H9 (cell line): ENCODE results near the gene NEK6. TPM values are rescaled to one million over a fixed set of nuclear protein-coding genes. Genes with fewer than 3 reads are reported as not detected.

Experiments
- DNase-seq: peaks from one replicate; pipeline ENCODE4 v3.0.0-alpha.2; 2017
- H2AFZ ChIP-seq: one replicate; pipeline ENCODE4 v1.6.1; 2013; ENCODE audit warnings: mild to moderate bottlenecking, low read length, control low read depth, moderate library complexity
- H2AK5ac ChIP-seq: 2 replicates; pipeline ENCODE4 v1.6.1; 2013; ENCODE audit warnings: low read length, control low read depth, mixed read lengths; ENCODE audit not compliant: insufficient read length
- H2BK120ac ChIP-seq: one replicate; pipeline ENCODE4 v1.6.1; 2013; ENCODE audit warnings: low read depth, mild to moderate bottlenecking, low read length, control low read depth, inconsistent platforms; ENCODE audit not compliant: poor library complexity, severe bottlenecking
- H2BK12ac ChIP-seq: 2 replicates; pipeline ENCODE4 v1.6.1; 2013; ENCODE audit warnings: low read length, control low read depth, mixed read lengths, low read depth; ENCODE audit not compliant: insufficient read length
- H2BK15ac ChIP-seq: 2 replicates; pipeline ENCODE4 v1.6.1; 2013; ENCODE audit warnings: low read depth, low read length, control low read depth
- H2BK20ac ChIP-seq: one replicate; pipeline ENCODE4 v1.6.1; 2013; ENCODE audit warnings: low read depth, mild to moderate bottlenecking, low read length, control low read depth, inconsistent platforms; ENCODE audit not compliant: poor library complexity, severe bottlenecking
- H2BK5ac ChIP-seq: 2 replicates; pipeline ENCODE4 v1.6.1; 2013; ENCODE audit warnings: low read length, control low read depth, mixed read lengths; ENCODE audit not compliant: insufficient read length
- H3K14ac ChIP-seq: 2 replicates; pipeline ENCODE4 v1.6.1; 2013; ENCODE audit warnings: low read length, control low read depth; ENCODE audit not compliant: insufficient read depth
- H3K18ac ChIP-seq: 2 replicates; pipeline ENCODE4 v1.6.1; 2013; ENCODE audit warnings: low read depth, mild to moderate bottlenecking, mixed read lengths, low read length, control low read depth; ENCODE audit not compliant: insufficient read length
- H3K23ac ChIP-seq: 2 replicates; pipeline ENCODE4 v1.6.1; 2013; ENCODE audit warnings: low read length, control low read depth, mixed read lengths, low read depth; ENCODE audit not compliant: insufficient read length
- H3K23me2 ChIP-seq: 2 replicates; pipeline ENCODE4 v1.6.1; 2013; ENCODE audit warnings: low read depth, mild to moderate bottlenecking, mixed read lengths, low read length, control low read depth; ENCODE audit not compliant: insufficient read length, poor library complexity, severe bottlenecking
- H3K27ac ChIP-seq: 2 replicates; pipeline ENCODE4 v1.5.1; 2013; ENCODE audit warnings: low read length, control low read depth, mixed read lengths, low read depth; ENCODE audit not compliant: insufficient read length
- H3K27me3 ChIP-seq: 2 replicates; pipeline ENCODE4 v1.6.1; 2013; ENCODE audit warnings: low read length, control low read depth, inconsistent platforms; ENCODE audit not compliant: insufficient read depth
- H3K4ac ChIP-seq: 2 replicates; pipeline ENCODE4 v1.6.1; 2013; ENCODE audit warnings: low read depth, mild to moderate bottlenecking, control low read depth, inconsistent platforms, low read length, moderate library complexity
- H3K4me1 ChIP-seq: 2 replicates; pipeline ENCODE4 v1.6.1; 2013; ENCODE audit warnings: low read length, control low read depth, inconsistent platforms; ENCODE audit not compliant: insufficient read depth
- H3K4me2 ChIP-seq: 2 replicates; pipeline ENCODE4 v1.6.1; 2013; ENCODE audit warnings: low read length, control low read depth, mixed read lengths; ENCODE audit not compliant: insufficient read length, insufficient read depth
- H3K56ac ChIP-seq: 2 replicates; pipeline ENCODE4 v1.6.1; 2013; ENCODE audit warnings: low read depth, mild to moderate bottlenecking, mixed read lengths, low read length, control low read depth; ENCODE audit not compliant: insufficient read length
- H3K79me1 ChIP-seq: 2 replicates; pipeline ENCODE4 v1.6.1; 2013; ENCODE audit warnings: low read depth, mild to moderate bottlenecking, moderate library complexity, low read length, control low read depth, inconsistent platforms; ENCODE audit not compliant: insufficient read depth, poor library complexity, severe bottlenecking
- H3K79me2 ChIP-seq: 2 replicates; pipeline ENCODE4 v1.6.1; 2013; ENCODE audit warnings: low read length, control low read depth, inconsistent platforms; ENCODE audit not compliant: insufficient read depth
- H3K9ac ChIP-seq: 2 replicates; pipeline ENCODE4 v1.6.1; 2013; ENCODE audit warnings: low read length, control low read depth, mixed read lengths; ENCODE audit not compliant: insufficient read length; ENCODE audit errors: extremely low read depth
- H3K9me3 ChIP-seq: one replicate; pipeline ENCODE4 v1.6.1; 2013; ENCODE audit warnings: low read depth, low read length, inconsistent platforms; ENCODE audit not compliant: control insufficient read depth
- H3T11ph ChIP-seq: one replicate; pipeline ENCODE4 v1.6.1; 2013; ENCODE audit warnings: mild to moderate bottlenecking, low read length, control low read depth, inconsistent platforms
- H4K20me1 ChIP-seq: one replicate; pipeline ENCODE4 v1.6.1; 2013; ENCODE audit not compliant: control insufficient read depth, insufficient read length, insufficient read depth
- H4K5ac ChIP-seq: 2 replicates; pipeline ENCODE4 v1.6.1; 2013; ENCODE audit warnings: low read depth, mild to moderate bottlenecking, mixed read lengths, low read length, control low read depth; ENCODE audit not compliant: insufficient read length
- H4K8ac ChIP-seq: replicated peaks from 2 replicates; pipeline ENCODE4 v1.6.1; 2013; ENCODE audit warnings: low read length, control low read depth, mixed read lengths, low read depth; ENCODE audit not compliant: insufficient read length
- H4K91ac ChIP-seq: 2 replicates; pipeline ENCODE4 v1.6.1; 2013; ENCODE audit warnings: low read depth, mild to moderate bottlenecking, moderate library complexity, mixed read lengths, low read length, control low read depth; ENCODE audit not compliant: insufficient read length
- H3K27ac Mint-ChIP-seq, 3 experiments: 2 replicates in 2 of 3; 3 replicates in 1 of 3; pipeline ENCODE4 v1.8.0; 2020 to 2021; ENCODE audit warnings: mixed read lengths in 3 of 3, mild to moderate bottlenecking in 1 of 3, moderate library complexity in 1 of 3
- H3K27me3 Mint-ChIP-seq: 2 replicates; pipeline ENCODE4 v1.8.0; 2021; ENCODE audit warnings: low read depth, mild to moderate bottlenecking, moderate library complexity, mixed read lengths
- H3K36me3 Mint-ChIP-seq, 3 experiments: 2 replicates in 2 of 3; 3 replicates in 1 of 3; pipeline ENCODE4 v1.8.0; 2020 to 2021; ENCODE audit warnings: low read depth in 3 of 3, mixed read lengths in 3 of 3; ENCODE audit not compliant: insufficient read depth in 1 of 3
- H3K4me1 Mint-ChIP-seq, 2 experiments: 2 replicates each; pipeline ENCODE4 v1.8.0; 2020; ENCODE audit warnings: mixed read lengths in 2 of 2
- H3K4me3 Mint-ChIP-seq, 2 experiments: 2 replicates in 1 of 2; 3 replicates in 1 of 2; pipeline ENCODE4 v1.8.0; 2020 to 2021; ENCODE audit warnings: mild to moderate bottlenecking in 2 of 2, mixed read lengths in 2 of 2, moderate library complexity in 1 of 2
- H3K9me3 Mint-ChIP-seq, 2 experiments: 2 replicates in 1 of 2; 3 replicates in 1 of 2; pipeline ENCODE4 v1.8.0; 2020; ENCODE audit warnings: mild to moderate bottlenecking in 2 of 2, mixed read lengths in 2 of 2, moderate library complexity in 1 of 2
- WGBS: extraction: QIAGEN DNeasy Blood & Tissue Kit; methylation state at CpG from one replicate; pipeline ENCODE4 v1.1.7; 2013; ENCODE audit warnings: missing lambda C conversion rate, low lambda C conversion rate, mixed read lengths; ENCODE audit not compliant: insufficient read length; ENCODE audit errors: extremely low coverage; 5-methylcytosine and 5-hydroxymethylcytosine counted together
- total RNA-seq: library from RNA; stranded (reverse); gene quantifications from 2 replicates; pipeline ENCODE4 v1.2.1, GENCODE V29; 2021
- TF ChIP-seq, protein P1 (sequence below): fragments of 200-600 bp; sonication (generic); conservative IDR thresholded peaks from 3 replicates; pipeline ENCODE4 v1.8.0; 2021; ENCODE audit warnings: antibody characterized with exemption, mild to moderate bottlenecking

The NEK6 gene
- total RNA-seq, 1 experiment from 2014 or later, result 14.3 TPM

DNA sequence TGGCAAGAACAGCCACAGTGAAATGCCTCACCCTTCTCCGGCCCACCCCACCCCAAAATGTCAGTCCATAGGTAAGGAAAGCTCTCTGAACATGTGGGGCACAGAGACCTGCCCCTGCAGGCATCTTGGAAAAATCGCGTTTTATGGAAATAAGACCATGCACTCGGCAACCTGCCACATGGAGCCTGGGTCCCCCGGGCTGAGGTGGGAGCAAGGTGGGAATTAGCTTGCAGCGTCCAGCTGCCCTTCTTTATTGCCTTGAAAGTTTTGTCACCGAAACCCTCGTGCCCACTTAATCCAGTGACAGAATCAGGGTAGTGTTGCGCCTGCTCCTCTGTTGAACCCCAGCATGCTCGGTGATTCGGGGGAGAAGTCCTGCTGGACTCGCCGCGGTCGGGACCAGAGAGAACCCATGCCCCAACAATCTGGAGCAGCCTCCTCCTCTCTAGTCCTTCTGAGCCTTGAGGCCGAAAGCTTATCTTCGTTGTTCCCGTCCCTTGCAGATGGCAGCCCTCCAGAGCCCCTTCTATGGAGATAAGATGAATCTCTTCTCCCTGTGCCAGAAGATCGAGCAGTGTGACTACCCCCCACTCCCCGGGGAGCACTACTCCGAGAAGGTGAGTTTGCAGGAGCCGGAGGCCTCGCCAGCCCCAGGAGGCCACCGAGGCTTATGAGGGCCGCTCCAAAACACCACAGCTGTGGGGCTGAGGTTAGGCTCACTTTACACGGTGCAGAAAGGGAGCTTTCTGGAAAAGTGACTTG lies 89.6 kb downstream of the NEK6 start:
- H2BK15ac ChIP-seq, result no peak overlapping the region
- no peaks in the 10 kb centered on the region for H3K23me2 ChIP-seq
- H3K56ac ChIP-seq, result no peak overlapping the region
- H3K4me2 ChIP-seq, result no peak overlapping the region
- no peak overlapping the region for H2BK5ac ChIP-seq
- H3K23ac ChIP-seq, result no peak overlapping the region
- TF ChIP-seq, protein P1, sequence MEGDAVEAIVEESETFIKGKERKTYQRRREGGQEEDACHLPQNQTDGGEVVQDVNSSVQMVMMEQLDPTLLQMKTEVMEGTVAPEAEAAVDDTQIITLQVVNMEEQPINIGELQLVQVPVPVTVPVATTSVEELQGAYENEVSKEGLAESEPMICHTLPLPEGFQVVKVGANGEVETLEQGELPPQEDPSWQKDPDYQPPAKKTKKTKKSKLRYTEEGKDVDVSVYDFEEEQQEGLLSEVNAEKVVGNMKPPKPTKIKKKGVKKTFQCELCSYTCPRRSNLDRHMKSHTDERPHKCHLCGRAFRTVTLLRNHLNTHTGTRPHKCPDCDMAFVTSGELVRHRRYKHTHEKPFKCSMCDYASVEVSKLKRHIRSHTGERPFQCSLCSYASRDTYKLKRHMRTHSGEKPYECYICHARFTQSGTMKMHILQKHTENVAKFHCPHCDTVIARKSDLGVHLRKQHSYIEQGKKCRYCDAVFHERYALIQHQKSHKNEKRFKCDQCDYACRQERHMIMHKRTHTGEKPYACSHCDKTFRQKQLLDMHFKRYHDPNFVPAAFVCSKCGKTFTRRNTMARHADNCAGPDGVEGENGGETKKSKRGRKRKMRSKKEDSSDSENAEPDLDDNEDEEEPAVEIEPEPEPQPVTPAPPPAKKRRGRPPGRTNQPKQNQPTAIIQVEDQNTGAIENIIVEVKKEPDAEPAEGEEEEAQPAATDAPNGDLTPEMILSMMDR, result no peak
- no peak overlapping the region for H3K18ac ChIP-seq
- no peaks in the 10 kb centered on the region for H3K9me3 ChIP-seq
- Mint-ChIP-seq H3K27ac (peak overlapping the region in 2 of 3 experiments; percentile 44 to 84; a peak in 3 of 7 replicates), H3K27me3 (no peaks in the 10 kb centered on the region; the same call in 1 of the 2 replicates), H3K4me1 (peaks cover 12 to 29% of the 10 kb centered on the region in 2 experiments), H3K9me3 (no peaks in the 10 kb centered on the region), H3K36me3 (peaks cover 9 to 34% (median 31%) of the 10 kb centered on the region in 3 experiments), H3K4me3 (no peak overlapping the region)
- H2AK5ac ChIP-seq, result no peak overlapping the region
- no peak overlapping the region for H4K8ac ChIP-seq
- H3K27me3 ChIP-seq, result no peaks in the 10 kb centered on the region
- H3K79me1 ChIP-seq, result no peaks in the 10 kb centered on the region
- no peaks in the 10 kb centered on the region for H4K20me1 ChIP-seq
- no peak for DNase-seq
- no peak overlapping the region for H2BK120ac ChIP-seq
- H3K9ac ChIP-seq, result no peak overlapping the region
- no peak overlapping the region for H2BK20ac ChIP-seq
- H3K14ac ChIP-seq, result no peak overlapping the region
- H3K4ac ChIP-seq, result no peak overlapping the region
- no CpG with 5 or more reads among the region's 26 CpGs for whole genome bisulfite sequencing
- H4K5ac ChIP-seq, result no peak overlapping the region
- no peaks in the 10 kb centered on the region for H3K79me2 ChIP-seq
- H3K27ac ChIP-seq, result no peak overlapping the region
- no peaks in the 10 kb centered on the region; the same call in 1 of the 2 replicates for H3K4me1 ChIP-seq
- no peak overlapping the region for H2BK12ac ChIP-seq
- H2AFZ ChIP-seq, result no peak overlapping the region
- no peak overlapping the region for H3T11ph ChIP-seq
- no peak overlapping the region for H4K91ac ChIP-seq
